OCI-LY3 (cell line): ENCODE data around the gene AMN.

Source experiments
- EZH2phosphoT487 ChIP-seq: fragments of 200-600 bp; shearing (Covaris generic); IDR thresholded peaks from 2 replicates; pipeline ENCODE4 v1.6.1; 2018; ENCODE audit warnings: antibody characterized with exemption, mixed run types, low read depth
- TF ChIP-seq, protein P1 (sequence below): fragments of 200-600, 300-600 bp; sonication (generic); IDR thresholded peaks from 2 replicates; pipeline ENCODE4 v1.5.1; 2014; ENCODE audit warnings: antibody characterized with exemption, low read length, low read depth

DNA sequence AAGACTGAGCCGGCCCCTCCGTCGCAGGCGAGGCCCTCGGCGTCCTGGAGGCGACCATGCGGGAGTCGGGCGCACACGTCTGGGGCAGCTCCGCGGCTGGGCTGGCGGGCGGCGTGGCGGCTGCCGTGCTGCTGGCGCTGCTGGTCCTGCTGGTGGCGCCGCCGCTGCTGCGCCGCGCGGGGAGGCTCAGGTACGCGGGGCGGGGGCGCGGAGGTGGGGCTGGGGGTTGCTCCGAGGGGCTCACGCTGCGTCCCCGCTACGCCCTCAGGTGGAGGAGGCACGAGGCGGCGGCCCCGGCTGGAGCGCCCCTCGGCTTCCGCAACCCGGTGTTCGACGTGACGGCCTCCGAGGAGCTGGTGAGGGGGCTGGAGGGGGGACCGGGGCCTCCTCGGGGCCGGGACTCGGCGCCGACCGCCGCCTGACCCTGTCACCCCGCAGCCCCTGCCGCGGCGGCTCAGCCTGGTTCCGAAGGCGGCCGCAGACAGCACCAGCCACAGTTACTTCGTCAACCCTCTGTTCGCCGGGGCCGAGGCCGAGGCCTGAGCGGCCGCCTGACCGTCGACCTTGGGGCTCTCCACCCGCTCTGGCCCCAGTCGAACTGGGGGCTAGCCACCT lies 7.8 kb downstream of the AMN start:
- no peak for TF ChIP-seq EZH2phosphoT487
- TF ChIP-seq, protein P1, sequence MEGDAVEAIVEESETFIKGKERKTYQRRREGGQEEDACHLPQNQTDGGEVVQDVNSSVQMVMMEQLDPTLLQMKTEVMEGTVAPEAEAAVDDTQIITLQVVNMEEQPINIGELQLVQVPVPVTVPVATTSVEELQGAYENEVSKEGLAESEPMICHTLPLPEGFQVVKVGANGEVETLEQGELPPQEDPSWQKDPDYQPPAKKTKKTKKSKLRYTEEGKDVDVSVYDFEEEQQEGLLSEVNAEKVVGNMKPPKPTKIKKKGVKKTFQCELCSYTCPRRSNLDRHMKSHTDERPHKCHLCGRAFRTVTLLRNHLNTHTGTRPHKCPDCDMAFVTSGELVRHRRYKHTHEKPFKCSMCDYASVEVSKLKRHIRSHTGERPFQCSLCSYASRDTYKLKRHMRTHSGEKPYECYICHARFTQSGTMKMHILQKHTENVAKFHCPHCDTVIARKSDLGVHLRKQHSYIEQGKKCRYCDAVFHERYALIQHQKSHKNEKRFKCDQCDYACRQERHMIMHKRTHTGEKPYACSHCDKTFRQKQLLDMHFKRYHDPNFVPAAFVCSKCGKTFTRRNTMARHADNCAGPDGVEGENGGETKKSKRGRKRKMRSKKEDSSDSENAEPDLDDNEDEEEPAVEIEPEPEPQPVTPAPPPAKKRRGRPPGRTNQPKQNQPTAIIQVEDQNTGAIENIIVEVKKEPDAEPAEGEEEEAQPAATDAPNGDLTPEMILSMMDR, result no peak
